ENCODE results near the gene MTCH2. TPM values are rescaled to one million over a fixed set of nuclear protein-coding genes. Genes with fewer than 3 reads are reported as not detected.

MTCH2 gene
- total RNA-seq, 1 experiment from 2014 or later = 138 TPM

GRCh38 chr11:47571895-47572294 lies 70.5 kb downstream of the MTCH2 start:
- BruUV-seq (replicated peaks) = TSS peak; percentile 4

More at GRCh38 chr11:47571895-47572294, 70.5 kb downstream of the MTCH2 start:
- Histone ChIP-seq H3K9me3 (ENCODE audit: control insufficient read depth in 1 of 2, insufficient read depth in 1 of 2, low read depth in 1 of 2, low read length in 2 of 2) (no peaks in the 10 kb centered on the region), H3K79me2 (ENCODE audit: insufficient read depth, low read length) (peaks cover 77% of the 10 kb centered on the region), H3K4me1 (ENCODE audit: control insufficient read depth in 1 of 2, insufficient read depth in 2 of 2, low read length in 2 of 2) (peaks cover 0 to 2% of the 10 kb centered on the region in 2 experiments; a peak in 2 of 4 replicates), H3K9ac (ENCODE audit: low read length) (no peak overlapping the region), H3K4me3 (replicated peaks in 1 of 2; ENCODE audit: low read depth in 1 of 2, low read length in 2 of 2) (no peak overlapping the region), H2AFZ (ENCODE audit: low read depth, low read length, poor library complexity, severe bottlenecking) (no peak overlapping the region), H3K9me2 (ENCODE audit: insufficient read depth) (no peaks in the 10 kb centered on the region), H3K27ac (ENCODE audit: low read depth, low read length) (no peak overlapping the region), H4K20me1 (ENCODE audit: insufficient read depth) (no peaks in the 10 kb centered on the region), H3K27me3 (ENCODE audit: insufficient read depth, low read length) (no peaks in the 10 kb centered on the region), H3K4me2 (ENCODE audit: low read length) (no peak overlapping the region), H3K36me3 (ENCODE audit: control insufficient read depth in 1 of 2, insufficient read depth in 2 of 2, low read length in 2 of 2) (peaks cover 43 to 45% of the 10 kb centered on the region in 2 experiments; a peak in 3 of 4 replicates)
- no peak for DNase-seq (ENCODE audit: low read depth, low spot score)
- TF ChIP-seq TCF7L2 (IDR thresholded peaks at IDR 0.05; ENCODE audit: borderline replicate concordance, extremely low read depth, insufficient read depth, insufficient read length) (no peak), REST (IDR thresholded peaks at IDR 0.05; ENCODE audit: low read depth) (no peak), CBX3 (IDR thresholded peaks at IDR 0.05; ENCODE audit: low read depth) (no peak), ELF1 (IDR thresholded peaks at IDR 0.05; ENCODE audit: borderline replicate concordance, low read depth) (no peak), SRF (IDR thresholded peaks at IDR 0.05; ENCODE audit: low read depth) (no peak), ZBTB33 (IDR thresholded peaks at IDR 0.05; ENCODE audit: extremely low read depth, insufficient replicate concordance, low read length) (no peak), SIN3A (IDR thresholded peaks at IDR 0.05; ENCODE audit: low read depth) (no peak), YY1 (IDR thresholded peaks at IDR 0.05; ENCODE audit: extremely low read depth, insufficient replicate concordance, low read depth, low read length) (no peak), JUND (IDR thresholded peaks at IDR 0.05) (no peak), EGR1 (IDR thresholded peaks at IDR 0.05; ENCODE audit: low read depth) (no peak), EZH2 (IDR thresholded peaks at IDR 0.05) (no peak), CTCF (IDR thresholded peaks at IDR 0.05 in 2 of 3, conservative IDR thresholded peaks at IDR 0.05 in 1 of 3; ENCODE audit: borderline replicate concordance in 1 of 3, insufficient read depth in 1 of 3, low read depth in 2 of 3, low read length in 2 of 3) (no peak), FOSL1 (IDR thresholded peaks at IDR 0.05; ENCODE audit: low read depth) (no peak), POLR2AphosphoS5 (IDR thresholded peaks at IDR 0.05; ENCODE audit: low read depth, low read length) (no peak), RAD21 (IDR thresholded peaks at IDR 0.05; ENCODE audit: low read depth) (no peak), POLR2A (IDR thresholded peaks at IDR 0.05; ENCODE audit: borderline replicate concordance, extremely low read depth, insufficient read depth, insufficient read length) (no peak), ATF3 (IDR thresholded peaks at IDR 0.05) (no peak), EZH2phosphoT487 (IDR thresholded peaks at IDR 0.05; ENCODE audit: borderline replicate concordance) (no peak), CEBPB (IDR thresholded peaks at IDR 0.05; ENCODE audit: low read depth) (no peak), ZFX (IDR thresholded peaks at IDR 0.05) (no peak)
- CTCF ChIA-PET = interaction anchor here (0.5 kb wide), 1 partner anchor 37 kb away, joined by 3 read pairs; no protein-coding TSS in a partner anchor
- POLR2A ChIA-PET = no interaction called here
- RAD21 ChIA-PET (ENCODE audit: low non-redundant PET in 1 of 2, low total read pairs in 2 of 2, uncharacterized antibody in 2 of 2, unreplicated experiment in 2 of 2) = no interaction called here
- intact Hi-C loops (cut with micrococcal nuclease) = no loop called here
- ATAC-seq = no peak

Data from HCT116 (cell line).